DOHH2 (cell line): ENCODE measurements around the gene TMEM123.

Source experiments
- H3F3A ChIP-seq: fragments of 200-600 bp; sonication (generic), shearing (Covaris generic); 2 replicates; pipeline ENCODE4 v1.6.0; 2016; ENCODE audit warnings: antibody characterized with exemption, mild to moderate bottlenecking; ENCODE audit not compliant: control insufficient read depth, insufficient read depth
- H3K27ac ChIP-seq: fragments of 200-600 bp; sonication (generic); 2 replicates; pipeline ENCODE4 v1.5.1; 2014; ENCODE audit warnings: low read depth, mild to moderate bottlenecking, low read length, moderate library complexity
- H3K27me3 ChIP-seq: fragments of 200-600 bp; sonication (generic); 2 replicates; pipeline ENCODE4 v1.6.1; 2014; ENCODE audit warnings: mild to moderate bottlenecking, low read length, mixed read lengths; ENCODE audit not compliant: control insufficient read depth
- H3K36me3 ChIP-seq: fragments of 200-600 bp; sonication (generic); 2 replicates; pipeline ENCODE4 v1.6.1; 2014; ENCODE audit warnings: mild to moderate bottlenecking, low read length, moderate library complexity, mixed read lengths; ENCODE audit not compliant: control insufficient read depth
- H3K4me1 ChIP-seq: fragments of 200-600 bp; sonication (generic); 2 replicates; pipeline ENCODE4 v1.6.1; 2014; ENCODE audit warnings: mild to moderate bottlenecking, low read length, mixed read lengths; ENCODE audit not compliant: control insufficient read depth
- H3K4me2 ChIP-seq: fragments of 200-600 bp; sonication (generic); 2 replicates; pipeline ENCODE4 v1.6.0; 2014; ENCODE audit warnings: mild to moderate bottlenecking, low read length, moderate library complexity
- H3K4me3 ChIP-seq: fragments of 200-600 bp; sonication (generic); 2 replicates; pipeline ENCODE4 v1.5.1; 2014; ENCODE audit warnings: mild to moderate bottlenecking, low read length, mixed read lengths
- H3K79me2 ChIP-seq: fragments of 200-600 bp; sonication (generic); 2 replicates; pipeline ENCODE4 v1.6.1; 2014; ENCODE audit warnings: mild to moderate bottlenecking, low read length, mixed read lengths; ENCODE audit not compliant: control insufficient read depth
- H3K9me2 ChIP-seq: fragments of 200-600 bp; sonication (generic); replicated peaks from 2 replicates; pipeline ENCODE4 v1.6.1; 2014; ENCODE audit warnings: mild to moderate bottlenecking, low read length, mixed read lengths; ENCODE audit not compliant: control insufficient read depth
- H3K9me3 ChIP-seq: fragments of 200-600 bp; sonication (generic); 2 replicates; pipeline ENCODE4 v1.6.1; 2014; ENCODE audit warnings: antibody characterized with exemption, low read length, mixed read lengths; ENCODE audit not compliant: control insufficient read depth, insufficient read depth
- H4K20me1 ChIP-seq: fragments of 200-600 bp; sonication (generic); 2 replicates; pipeline ENCODE4 v1.6.0; 2014; ENCODE audit warnings: low read depth, mild to moderate bottlenecking, antibody characterized with exemption, low read length, moderate library complexity; ENCODE audit not compliant: control insufficient read depth, insufficient read depth
- CTCF ChIP-seq: fragments of 200-600 bp; sonication (generic); IDR thresholded peaks from one replicate; pipeline ENCODE4 v1.5.1; 2014; ENCODE audit warnings: antibody characterized with exemption, mild to moderate bottlenecking, low read depth, low read length; ENCODE audit not compliant: poor library complexity, severe bottlenecking
- EZH2phosphoT487 ChIP-seq: fragments of 200-600 bp; sonication (generic); IDR thresholded peaks from 2 replicates; pipeline ENCODE4 v1.6.1; 2017; ENCODE audit warnings: borderline replicate concordance, mild to moderate bottlenecking, antibody characterized with exemption, low read length, moderate library complexity, mixed read lengths

The TMEM123 gene

GRCh38 chr11:102382384-102382783, 70.2 kb downstream of the TMEM123 start:
- H3K9me2 ChIP-seq = no peaks in the 10 kb centered on the region
- H3F3A ChIP-seq = no peaks in the 10 kb centered on the region
- no peaks in the 10 kb centered on the region for H3K79me2 ChIP-seq
- H3K9me3 ChIP-seq = no peaks in the 10 kb centered on the region
- peaks cover 29% of the 10 kb centered on the region for H3K36me3 ChIP-seq
- no peak overlapping the region for H3K4me2 ChIP-seq
- H3K4me1 ChIP-seq = no peaks in the 10 kb centered on the region
- H4K20me1 ChIP-seq = no peaks in the 10 kb centered on the region
- TF ChIP-seq CTCF = no peak
- TF ChIP-seq EZH2phosphoT487 = no peak
- H3K27ac ChIP-seq = no peak overlapping the region
- no peaks in the 10 kb centered on the region for H3K27me3 ChIP-seq
- H3K4me3 ChIP-seq = no peak overlapping the region

GRCh38 chr11:102378818-102379217, 73.7 kb downstream of the TMEM123 start:
- Histone ChIP-seq H3K9me3 (no peaks in the 10 kb centered on the region), H3K27ac (no peak overlapping the region), H3K4me1 (no peaks in the 10 kb centered on the region), H4K20me1 (no peaks in the 10 kb centered on the region), H3F3A (no peaks in the 10 kb centered on the region), H3K9me2 (no peaks in the 10 kb centered on the region), H3K4me3 (no peak overlapping the region), H3K79me2 (no peaks in the 10 kb centered on the region), H3K4me2 (no peak overlapping the region), H3K27me3 (no peaks in the 10 kb centered on the region), H3K36me3 (peaks cover 41% of the 10 kb centered on the region)
- no peak for TF ChIP-seq CTCF
- TF ChIP-seq EZH2phosphoT487 = no peak

- H3K27ac ChIP-seq = no peak overlapping the region
- no peaks in the 10 kb centered on the region for H3K27me3 ChIP-seq
- no peaks in the 10 kb centered on the region for H3K4me1 ChIP-seq
- H4K20me1 ChIP-seq = no peaks in the 10 kb centered on the region
- H3K4me2 ChIP-seq = no peak overlapping the region
- H3K9me2 ChIP-seq = no peaks in the 10 kb centered on the region
- no peaks in the 10 kb centered on the region for H3K9me3 ChIP-seq
- TF ChIP-seq CTCF = no peak
- no peak for TF ChIP-seq EZH2phosphoT487
- H3K79me2 ChIP-seq = no peaks in the 10 kb centered on the region
- H3K4me3 ChIP-seq = no peak overlapping the region
- H3F3A ChIP-seq = no peaks in the 10 kb centered on the region
- peaks cover 41% of the 10 kb centered on the region for H3K36me3 ChIP-seq
These were observed 74.7 kb downstream of the TMEM123 start for GRCh38 chr11:102377891-102378290.
